Fibroblast of skin of abdomen (primary cell): Measurements from ENCODE around the gene ANKRD12.
"Not testable (repeated sequence)": the region's sequence is repeated elsewhere in the genome, so short reads cannot be mapped to it uniquely, and the experiment has no call there.

ENCODE experiments used
- DNase-seq: peaks from one replicate; pipeline ENCODE4 v3.0.0-alpha.2; 2013

Gene ANKRD12

GRCh38 chr18:9234528-9234927 lies 97.9 kb downstream of the ANKRD12 start:
- DNase-seq = no peak

- no peak for DNase-seq
Measured at GRCh38 chr18:9237981-9238380, 101.4 kb downstream of the ANKRD12 start.

DNA sequence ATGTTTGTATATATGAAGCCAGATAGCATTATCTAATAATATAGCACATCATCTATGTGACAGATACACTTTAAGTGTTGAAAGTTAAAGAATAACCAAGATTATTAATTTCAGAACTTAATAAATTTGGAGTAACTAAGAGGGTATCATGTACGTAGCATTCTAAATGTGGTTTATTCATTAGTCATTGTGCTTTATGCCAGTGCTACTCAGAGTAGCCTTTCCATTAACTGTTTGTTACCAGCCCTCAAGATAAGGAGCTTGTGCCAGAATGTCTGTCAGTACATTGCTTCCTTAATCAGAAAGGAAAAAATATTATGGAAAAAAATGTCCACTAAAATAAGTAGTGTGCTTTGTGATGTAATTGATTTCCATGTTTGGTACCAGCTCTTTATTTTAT lies 103.1 kb downstream of the ANKRD12 start:
- no peak for DNase-seq

DNA sequence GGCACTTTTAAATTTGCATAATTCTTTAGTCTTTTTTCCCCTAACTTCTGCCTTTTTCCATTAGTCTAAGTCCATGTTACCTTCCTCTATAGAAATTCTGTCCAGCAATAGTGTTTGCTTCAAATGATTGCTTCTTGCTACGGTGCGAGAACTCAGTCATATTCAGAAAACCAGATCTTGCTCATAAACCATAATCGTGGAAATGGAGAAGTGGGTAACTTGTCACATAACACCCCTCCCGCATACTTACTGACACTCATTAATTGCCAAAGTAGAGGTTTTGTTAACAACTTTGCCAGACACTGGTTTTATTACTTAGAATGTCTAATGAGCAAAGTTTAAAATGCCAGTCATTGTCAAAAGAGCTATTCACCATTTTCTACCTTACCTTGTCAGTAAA lies 103.7 kb downstream of the ANKRD12 start:
- DNase-seq = no peak

GRCh38 chr18:9243029-9243428 lies 106.4 kb downstream of the ANKRD12 start:
- no peak for DNase-seq

- DNase-seq = no peak
Measured at GRCh38 chr18:9244376-9244775, 107.8 kb downstream of the ANKRD12 start.

DNA sequence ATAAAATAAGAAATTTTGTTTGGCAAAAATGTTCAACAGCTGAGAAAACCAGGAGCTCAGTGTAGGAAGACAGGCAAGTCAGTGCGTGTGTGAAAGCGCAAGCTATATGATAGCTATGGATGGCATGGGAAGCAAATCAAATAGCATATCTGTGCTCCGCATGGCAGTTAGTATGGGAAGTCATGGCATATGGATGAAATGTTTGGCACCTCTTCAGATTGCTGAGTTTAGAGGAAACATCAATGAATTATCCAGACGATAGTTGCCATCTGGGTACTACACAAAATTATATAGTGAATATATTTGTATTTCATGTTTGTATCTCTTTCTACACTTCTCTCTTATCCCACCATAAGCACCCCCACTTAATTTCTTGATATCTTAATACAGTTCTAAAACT lies 112.1 kb downstream of the ANKRD12 start:
- no peak for DNase-seq

DNA sequence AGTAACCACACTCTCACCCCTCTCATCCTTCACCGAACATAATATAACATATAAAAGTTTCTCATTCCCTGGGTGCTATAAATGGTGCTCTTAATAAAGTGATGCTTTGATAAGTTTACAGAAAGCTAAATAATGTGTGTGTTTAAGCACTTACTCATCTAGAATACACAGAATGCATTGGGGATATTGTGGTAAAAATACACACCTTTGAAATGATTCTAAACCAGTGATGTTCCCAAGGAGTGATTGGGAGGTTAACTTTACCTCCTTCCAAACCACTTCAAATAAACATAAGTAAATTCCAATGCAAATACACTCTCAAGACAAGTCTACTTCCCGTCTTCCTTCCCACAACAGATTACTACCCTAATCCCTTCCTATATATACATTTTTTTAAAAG lies 112.7 kb downstream of the ANKRD12 start:
- DNase-seq = no peak

- DNase-seq = no peak
Measured at GRCh38 chr18:9259173-9259572, 122.6 kb downstream of the ANKRD12 start.

DNA sequence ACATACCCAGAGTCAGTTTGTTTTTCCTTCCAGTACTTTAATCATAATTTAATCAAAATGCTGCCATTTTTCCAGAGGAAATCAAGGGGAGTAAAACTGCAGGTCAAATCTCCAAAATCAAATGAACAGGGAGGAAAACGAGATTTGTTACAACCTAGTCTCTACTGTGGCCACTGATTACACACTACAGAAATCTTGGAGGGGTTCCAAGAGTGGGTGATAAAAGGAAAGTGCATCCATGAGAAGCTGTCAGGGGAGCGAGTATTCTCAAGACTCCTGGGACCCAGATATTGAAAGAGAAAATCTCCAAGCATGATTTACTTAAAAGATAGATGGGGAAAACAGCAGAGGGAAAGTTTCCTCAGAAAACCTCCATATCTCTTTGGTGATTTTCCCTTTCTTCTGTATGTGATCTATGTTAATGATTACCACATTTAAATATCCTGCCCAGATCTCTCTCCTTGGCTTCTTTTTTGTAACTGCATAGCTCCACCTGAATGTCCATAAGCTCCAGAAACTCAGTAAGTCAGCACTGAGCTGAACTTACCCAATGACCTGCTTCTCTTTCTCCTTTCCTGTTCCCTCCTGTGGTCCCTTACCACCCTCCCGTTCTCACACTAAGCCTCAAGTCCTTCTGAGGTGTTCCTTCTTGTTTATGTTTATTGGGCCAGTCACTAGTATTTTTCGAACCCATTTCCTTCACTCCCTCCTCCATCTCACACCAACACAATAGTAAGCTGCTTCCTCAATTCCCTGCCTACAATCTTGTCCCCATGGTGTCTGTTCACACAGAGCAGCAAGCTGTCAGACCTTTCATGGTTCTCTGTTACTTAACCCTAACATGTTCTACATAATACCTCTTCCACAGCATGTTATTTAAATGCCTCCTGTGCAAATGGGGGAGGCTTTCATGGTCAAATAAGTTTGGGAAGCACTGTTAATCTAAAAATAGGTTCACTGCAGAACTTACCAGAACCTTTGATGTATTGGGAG lies 124.1 kb downstream of the ANKRD12 start:
- DNase-seq = peak; percentile 1

DNA sequence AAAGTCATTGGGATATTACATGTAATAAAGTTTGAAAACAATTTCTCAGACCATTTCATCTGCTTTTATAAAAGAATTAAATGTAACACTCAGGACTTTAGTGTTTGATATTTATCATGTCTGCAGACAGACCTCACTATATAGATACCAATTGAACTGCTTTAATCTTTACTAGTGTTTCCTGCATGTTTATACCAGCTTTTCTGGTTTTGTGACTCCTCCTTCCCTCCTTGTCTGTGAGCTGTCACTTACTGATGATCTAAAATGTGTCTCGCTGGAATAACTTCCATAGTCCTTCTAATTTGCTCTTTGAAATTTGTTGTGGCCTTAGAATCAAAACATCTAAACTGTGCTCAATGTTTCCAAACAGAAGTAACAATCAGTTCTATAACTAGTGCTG lies 126.7 kb downstream of the ANKRD12 start:
- DNase-seq = no peak

DNA sequence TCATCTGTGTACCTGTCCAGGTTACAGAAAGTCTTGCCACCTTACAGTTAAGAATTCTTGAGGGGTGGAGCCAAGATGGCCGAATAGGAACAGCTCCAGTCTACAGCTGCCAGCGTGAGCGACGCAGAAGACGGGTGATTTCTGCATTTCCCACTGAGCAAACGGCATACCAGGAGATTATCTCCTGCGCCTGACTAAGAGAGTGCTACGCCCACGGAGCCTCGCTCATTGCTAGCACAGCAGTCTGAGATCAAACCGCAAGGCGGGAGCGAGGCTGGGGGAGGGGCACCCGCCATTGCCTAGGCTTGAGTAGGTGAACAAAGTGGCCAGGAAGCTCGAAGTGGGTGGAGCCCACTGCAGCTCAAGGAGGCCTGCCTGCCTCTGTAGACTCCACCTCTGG lies 128.2 kb downstream of the ANKRD12 start:
- not testable (repeated sequence) for DNase-seq

- no peak for DNase-seq
Measured at GRCh38 chr18:9273221-9273620, 136.6 kb downstream of the ANKRD12 start.

- no peak for DNase-seq
Measured at GRCh38 chr18:9275890-9276289, 139.3 kb downstream of the ANKRD12 start.

- no peak for DNase-seq
Measured at GRCh38 chr18:9278028-9278427, 141.4 kb downstream of the ANKRD12 start.

GRCh38 chr18:9280849-9281248 lies 144.3 kb downstream of the ANKRD12 start:
- DNase-seq = no peak

GRCh38 chr18:9281780-9282179 lies 145.2 kb downstream of the ANKRD12 start:
- no peak for DNase-seq

DNA sequence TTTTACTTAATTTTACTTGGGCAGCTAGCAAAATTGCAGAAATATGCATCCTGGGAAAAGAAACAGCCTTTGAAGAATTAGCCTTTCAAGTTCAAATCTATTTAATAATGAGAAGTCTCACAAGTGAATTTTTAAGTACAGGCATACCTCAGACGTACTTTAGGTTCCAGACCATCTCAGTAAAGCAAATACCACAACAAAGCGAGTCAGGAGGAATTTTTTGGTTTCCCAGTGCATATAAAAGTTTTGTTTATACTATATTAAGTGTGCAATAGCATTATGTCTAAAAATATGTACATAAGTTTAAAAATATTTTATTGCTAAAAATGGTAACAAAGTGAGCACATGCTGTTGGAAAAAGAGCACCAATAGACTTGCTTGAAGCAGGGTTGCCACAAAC lies 147.2 kb downstream of the ANKRD12 start:
- DNase-seq = peak; percentile 7

GRCh38 chr18:9285604-9286003 lies 149.0 kb downstream of the ANKRD12 start:
- DNase-seq = no peak

- DNase-seq = no peak
Measured at GRCh38 chr18:9287036-9287435, 150.5 kb downstream of the ANKRD12 start.

- DNase-seq = no peak
Measured at GRCh38 chr18:9289698-9290097, 153.1 kb downstream of the ANKRD12 start.

DNA sequence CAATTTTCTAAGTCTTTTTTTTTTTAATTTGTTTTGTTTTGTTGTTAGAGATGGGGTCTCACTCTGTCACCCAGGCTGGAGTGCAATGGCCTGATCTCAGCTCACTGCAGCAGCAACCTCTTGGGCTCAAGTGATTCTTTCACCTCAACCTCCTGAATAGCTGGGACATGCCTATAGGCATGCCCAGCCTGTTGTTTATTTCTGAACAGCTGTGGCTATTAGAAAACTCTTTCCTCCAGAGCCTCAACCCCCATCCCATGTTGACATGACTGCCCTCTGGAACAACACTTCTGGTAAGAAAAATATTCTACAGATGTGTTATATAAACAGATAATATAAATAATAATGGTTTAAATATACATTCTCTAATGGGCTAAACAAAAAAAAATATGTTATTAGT lies 153.6 kb downstream of the ANKRD12 start:
- DNase-seq = peak; percentile 8

GRCh38 chr18:9292047-9292446 lies 155.5 kb downstream of the ANKRD12 start:
- DNase-seq = no peak

GRCh38 chr18:9293948-9294347 lies 157.4 kb downstream of the ANKRD12 start:
- no peak for DNase-seq
